ENCODE results near the gene RSL24D1. TPM values are rescaled to one million over a fixed set of nuclear protein-coding genes. Genes with fewer than 3 reads are reported as not detected.

RSL24D1 gene
- total RNA-seq (ENCODE audit: low replicate concordance): 59.8 and 83.9 TPM in 2 replicates

DNA sequence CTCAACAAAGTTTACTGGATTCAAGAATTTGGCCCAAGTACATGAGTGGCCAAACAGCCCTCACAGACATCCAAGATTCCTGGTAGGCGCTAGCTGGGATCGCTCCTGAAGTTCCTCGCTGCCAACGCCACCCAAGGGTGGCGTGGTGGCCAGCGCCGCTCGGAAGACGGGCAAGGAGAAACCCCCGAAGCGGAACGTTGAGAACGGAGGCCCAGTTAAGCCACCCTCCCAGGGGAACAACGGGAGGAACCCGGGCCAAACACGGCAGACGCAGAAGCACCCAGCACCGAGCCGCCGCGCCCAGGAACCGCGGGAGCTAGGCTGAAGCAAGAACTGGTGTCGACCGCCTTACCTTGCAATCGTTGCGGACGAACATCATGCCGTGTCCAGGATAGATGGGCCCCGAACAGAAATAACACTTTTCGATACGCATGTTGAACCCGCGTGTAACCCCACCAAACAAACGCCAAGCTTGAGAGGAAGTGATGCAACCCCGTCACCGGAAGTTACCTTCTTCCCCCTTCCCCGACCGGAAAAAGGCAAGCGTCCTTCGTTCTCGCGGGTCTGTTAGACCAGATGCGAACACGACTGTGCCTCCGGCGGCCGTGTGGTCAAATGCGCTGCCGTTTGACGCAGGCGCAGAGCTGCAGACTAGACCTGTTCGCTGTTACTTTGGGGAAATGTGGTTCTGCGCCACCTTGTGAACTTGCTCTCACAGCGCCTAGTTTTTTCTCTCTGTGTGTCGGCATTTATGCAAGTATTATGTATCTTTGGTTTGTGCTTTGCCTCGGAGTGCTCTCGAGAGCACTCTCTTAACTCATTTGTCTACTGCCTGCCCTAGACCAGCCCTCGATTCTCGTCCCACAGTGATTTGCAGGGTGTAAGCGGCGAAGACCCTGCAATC lies at the start of gene RSL24D1:
TSS of gene RSL24D1 (minus strand) at position 484 of the 904 bp plus-strand sequence. CDS start at position 433, 51 bp downstream.

Other genes starting within 250 kb of the RSL24D1 start
- gene RAB27A, start 92.9 kb upstream of the RSL24D1 start, total RNA-seq (ENCODE audit: low replicate concordance): 7.2 and 7.7 TPM in 2 replicates
- gene PIGBOS1, start 122.2 kb upstream of the RSL24D1 start, total RNA-seq (ENCODE audit: low replicate concordance): 2.8 and 5.6 TPM in 2 replicates
- gene PIGB, start 122.3 kb upstream of the RSL24D1 start, total RNA-seq (ENCODE audit: low replicate concordance): 8.6 and 13.6 TPM in 2 replicates
- 56.9 and 66.5 TPM in 2 replicates for gene CCPG1, start 211.4 kb upstream of the RSL24D1 start, total RNA-seq (ENCODE audit: low replicate concordance)
- 1.5 and 2.1 TPM in 2 replicates for gene PIERCE2, start 211.6 kb upstream of the RSL24D1 start, total RNA-seq (ENCODE audit: low replicate concordance)